Calu3 (cell line): ENCODE data around the gene ZKSCAN5. TPM values are rescaled to one million over a fixed set of nuclear protein-coding genes. Genes with fewer than 3 reads are reported as not detected.

Source experiments
- BruUV-seq: library from RNA; stranded (reverse); fragments of 400-500 nt; replicated peaks from 2 replicates; lab custom pipeline; 2021; lab: Mats Ljungman, UMichigan
- CTCF ChIA-PET: fragments of 300-600 bp; sonication (Branson Sonifier 250); formaldehyde crosslinking; loops from one replicate; lab custom pipeline; 2022; ENCODE audit warnings: antibody characterized with exemption; lab: Charles Lee
- DNase-seq: peaks from one replicate; pipeline ENCODE4 v3.0.0; 2022
- H3K27ac Mint-ChIP-seq: one replicate; pipeline ENCODE4 v1.8.0; 2022; ENCODE audit warnings: mixed read lengths; ENCODE audit not compliant: unreplicated experiment
- H3K27me3 Mint-ChIP-seq: one replicate; pipeline ENCODE4 v1.8.0; 2022; ENCODE audit warnings: mixed read lengths; ENCODE audit not compliant: unreplicated experiment
- H3K36me3 Mint-ChIP-seq: one replicate; pipeline ENCODE4 v1.8.0; 2022; ENCODE audit warnings: mild to moderate bottlenecking, moderate library complexity, mixed read lengths; ENCODE audit not compliant: insufficient read depth, unreplicated experiment
- H3K4me1 Mint-ChIP-seq: one replicate; pipeline ENCODE4 v1.8.0; 2022; ENCODE audit warnings: mild to moderate bottlenecking, low read depth, mixed read lengths; ENCODE audit not compliant: unreplicated experiment
- H3K4me3 Mint-ChIP-seq: one replicate; pipeline ENCODE4 v1.8.0; 2022; ENCODE audit warnings: mild to moderate bottlenecking, low read depth, moderate library complexity, mixed read lengths; ENCODE audit not compliant: unreplicated experiment
- H3K9me3 Mint-ChIP-seq: one replicate; pipeline ENCODE4 v1.8.0; 2022; ENCODE audit warnings: low read depth, mixed read lengths; ENCODE audit not compliant: unreplicated experiment
- CTCF ChIP-seq: fragments of 200-600 bp; IDR thresholded peaks from one replicate; pipeline ENCODE4 v1.8.0; 2022; ENCODE audit warnings: antibody characterized with exemption; ENCODE audit not compliant: unreplicated experiment
- intact Hi-C: fragments of 100-400 bp; cut with micrococcal nuclease; formaldehyde crosslinking; loops from one replicate; pipeline ENCODE4 v1.10.0; 2022; ENCODE audit not compliant: unreplicated experiment
- total RNA-seq: library from RNA; stranded (reverse); gene quantifications from 2 replicates; pipeline ENCODE4 v1.2.3, GENCODE V29; 2022

ZKSCAN5 gene
- total RNA-seq, 1 experiment from 2014 or later, result 6.1 TPM

GRCh38 chr7:99539213-99539811 lies 34.9 kb downstream of the ZKSCAN5 start:
- no peak for DNase-seq
- no peak overlapping the region for H3K27ac Mint-ChIP-seq
- intact Hi-C loops, result no loop called here
- peaks cover 2% of the 10 kb centered on the region for H3K9me3 Mint-ChIP-seq
- CTCF ChIA-PET, result interaction anchor here (0.7 kb wide), 1 partner anchor 328 kb away, joined by 3 read pairs; no protein-coding TSS in a partner anchor
- peaks cover 10% of the 10 kb centered on the region for H3K36me3 Mint-ChIP-seq
- no peaks in the 10 kb centered on the region for H3K27me3 Mint-ChIP-seq
- TF ChIP-seq CTCF, result no peak
- BruUV-seq, result no TSS peak
- H3K4me3 Mint-ChIP-seq, result no peak overlapping the region
- no peaks in the 10 kb centered on the region for H3K4me1 Mint-ChIP-seq

GRCh38 chr7:99540542-99540941 lies 36.1 kb downstream of the ZKSCAN5 start:
- Mint-ChIP-seq H3K27ac (no peak overlapping the region), H3K27me3 (no peaks in the 10 kb centered on the region), H3K36me3 (peaks cover 10% of the 10 kb centered on the region), H3K4me3 (no peak overlapping the region), H3K4me1 (no peaks in the 10 kb centered on the region), H3K9me3 (peaks cover 2% of the 10 kb centered on the region)
- no TSS peak for BruUV-seq
- no peak for TF ChIP-seq CTCF
- CTCF ChIA-PET, result no interaction called here
- DNase-seq, result no peak
- intact Hi-C loops, result no loop called here

- Mint-ChIP-seq H3K4me1 (no peaks in the 10 kb centered on the region), H3K36me3 (peaks cover 10% of the 10 kb centered on the region), H3K27me3 (no peaks in the 10 kb centered on the region), H3K4me3 (no peak overlapping the region), H3K27ac (no peak overlapping the region), H3K9me3 (peaks cover 2% of the 10 kb centered on the region)
- CTCF ChIA-PET, result interaction anchor here (0.7 kb wide), 1 partner anchor 490 kb away, joined by 5 read pairs; no protein-coding TSS in a partner anchor
- TF ChIP-seq CTCF, result no peak
- no TSS peak for BruUV-seq
- intact Hi-C loops, result no loop called here
- no peak for DNase-seq
Observed at GRCh38 chr7:99541212-99541611, 36.8 kb downstream of the ZKSCAN5 start.

- TF ChIP-seq CTCF, result no peak
- Mint-ChIP-seq H3K36me3 (peaks cover 13% of the 10 kb centered on the region), H3K4me3 (no peak overlapping the region), H3K4me1 (no peaks in the 10 kb centered on the region), H3K9me3 (peaks cover 3% of the 10 kb centered on the region), H3K27ac (no peak overlapping the region), H3K27me3 (no peaks in the 10 kb centered on the region)
- DNase-seq, result no peak
- BruUV-seq, result no TSS peak
- CTCF ChIA-PET, result no interaction called here
- intact Hi-C loops, result no loop called here
Observed at GRCh38 chr7:99543081-99543671, 38.7 kb downstream of the ZKSCAN5 start.
